LHCN-M2 (cell line): ENCODE measurements around the gene FBXL2. TPM values are rescaled to one million over a fixed set of nuclear protein-coding genes. Genes with fewer than 3 reads are reported as not detected.
A peak's percentile ranks its signal among the peaks of the same experiment; 100 is the strongest.

Experiments used
- DNase-seq: peaks from one replicate; pipeline ENCODE4 v3.0.0-alpha.2; 2012; ENCODE audit warnings: low read depth
- polyA plus RNA-seq: library from polyadenylated mRNA; unstranded; fragments of >200 nt; gene quantifications from one replicate; pipeline ENCODE4 v1.2.1, GENCODE V29; 2012; ENCODE audit warnings: missing spikeins
- total RNA-seq: library from RNA; depleted of rRNA; stranded (reverse); fragments of >200 nt; gene quantifications from 2 replicates; pipeline ENCODE4 v1.2.3, GENCODE V29; 2014; rRNA removed

FBXL2 gene, protein sequence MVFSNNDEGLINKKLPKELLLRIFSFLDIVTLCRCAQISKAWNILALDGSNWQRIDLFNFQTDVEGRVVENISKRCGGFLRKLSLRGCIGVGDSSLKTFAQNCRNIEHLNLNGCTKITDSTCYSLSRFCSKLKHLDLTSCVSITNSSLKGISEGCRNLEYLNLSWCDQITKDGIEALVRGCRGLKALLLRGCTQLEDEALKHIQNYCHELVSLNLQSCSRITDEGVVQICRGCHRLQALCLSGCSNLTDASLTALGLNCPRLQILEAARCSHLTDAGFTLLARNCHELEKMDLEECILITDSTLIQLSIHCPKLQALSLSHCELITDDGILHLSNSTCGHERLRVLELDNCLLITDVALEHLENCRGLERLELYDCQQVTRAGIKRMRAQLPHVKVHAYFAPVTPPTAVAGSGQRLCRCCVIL
- 21.9 and 27.8 TPM in 2 replicates for total RNA-seq
- polyA plus RNA-seq = 17.7 TPM

DNA sequence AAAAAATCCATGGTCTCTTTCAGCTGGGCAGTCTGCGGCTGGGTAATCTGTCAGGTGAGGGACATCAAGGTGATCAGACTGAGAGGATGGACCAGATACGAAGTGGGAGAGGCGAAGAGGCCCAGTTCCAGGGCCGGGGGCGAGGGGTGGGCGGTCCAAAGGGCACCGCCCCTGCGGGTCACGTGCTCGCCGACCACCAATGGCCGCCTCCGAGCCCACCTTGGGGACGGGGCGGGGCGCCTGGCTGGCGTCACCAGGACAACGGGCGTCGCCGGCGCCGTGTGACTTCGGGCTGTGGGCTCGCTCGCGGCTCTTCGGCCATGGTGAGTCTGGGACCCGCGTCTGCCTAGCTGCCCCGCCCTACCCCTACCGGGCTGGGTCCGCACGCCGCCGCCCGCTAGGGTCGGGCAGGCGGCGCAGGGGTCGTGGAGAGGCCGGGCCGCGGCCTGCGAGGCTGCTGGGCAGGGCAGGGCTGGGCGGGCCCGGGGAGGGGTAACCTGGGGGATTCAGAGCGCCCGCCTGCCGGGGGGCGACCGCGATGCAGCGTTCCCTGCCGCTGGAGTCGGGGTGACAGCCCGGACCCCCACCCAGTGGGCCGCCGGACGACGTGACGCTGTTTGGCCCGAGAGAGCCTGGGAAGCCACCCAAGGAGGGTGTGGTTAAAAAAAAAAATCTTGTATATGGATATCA is at the start of gene FBXL2:
Gene FBXL2 (plus strand): TSS at position 250 of the 690 bp plus-strand sequence. CDS start 71 bp downstream, at position 321.
- peak; percentile 68 for DNase-seq

DNA sequence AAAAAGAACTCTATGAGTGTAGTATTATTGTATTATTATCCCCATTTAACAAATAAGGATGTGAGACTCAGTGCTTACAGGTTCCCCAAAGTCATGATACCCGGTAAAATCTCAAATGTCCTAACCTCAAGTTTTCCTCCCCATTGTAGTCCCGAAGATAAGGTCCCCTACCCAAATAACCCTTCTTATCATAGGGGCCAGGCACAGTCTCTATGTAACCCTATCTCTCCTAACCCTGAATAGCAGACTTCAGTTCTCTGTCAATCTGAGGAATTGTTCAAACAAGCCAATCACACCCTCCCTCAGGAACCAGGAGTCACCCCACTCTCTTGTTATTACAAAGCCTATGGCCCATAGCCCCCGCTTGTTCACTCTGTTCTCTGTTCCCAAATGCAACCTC is 48.2 kb upstream of the FBXL2 start:
- DNase-seq = no peak

DNA sequence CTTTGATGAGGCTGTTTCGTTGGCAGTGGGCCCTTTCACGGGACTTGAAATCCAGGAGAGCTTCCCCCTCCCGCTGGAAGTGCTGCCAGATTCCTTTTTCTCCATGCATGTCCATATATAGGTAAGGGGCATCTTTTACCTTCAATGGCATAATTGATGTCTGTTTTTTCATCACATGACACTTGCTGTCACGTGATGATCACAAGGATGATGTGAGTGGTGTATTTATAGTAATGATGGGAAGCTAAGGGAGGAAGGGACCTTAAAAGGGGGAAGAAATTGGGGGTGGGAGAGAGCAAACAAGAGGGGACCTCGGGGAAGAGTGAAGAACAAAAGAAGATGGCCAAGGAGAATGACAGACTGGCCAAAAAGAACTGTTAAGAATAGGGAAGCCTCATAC is 47.3 kb upstream of the FBXL2 start:
- DNase-seq = no peak

DNA sequence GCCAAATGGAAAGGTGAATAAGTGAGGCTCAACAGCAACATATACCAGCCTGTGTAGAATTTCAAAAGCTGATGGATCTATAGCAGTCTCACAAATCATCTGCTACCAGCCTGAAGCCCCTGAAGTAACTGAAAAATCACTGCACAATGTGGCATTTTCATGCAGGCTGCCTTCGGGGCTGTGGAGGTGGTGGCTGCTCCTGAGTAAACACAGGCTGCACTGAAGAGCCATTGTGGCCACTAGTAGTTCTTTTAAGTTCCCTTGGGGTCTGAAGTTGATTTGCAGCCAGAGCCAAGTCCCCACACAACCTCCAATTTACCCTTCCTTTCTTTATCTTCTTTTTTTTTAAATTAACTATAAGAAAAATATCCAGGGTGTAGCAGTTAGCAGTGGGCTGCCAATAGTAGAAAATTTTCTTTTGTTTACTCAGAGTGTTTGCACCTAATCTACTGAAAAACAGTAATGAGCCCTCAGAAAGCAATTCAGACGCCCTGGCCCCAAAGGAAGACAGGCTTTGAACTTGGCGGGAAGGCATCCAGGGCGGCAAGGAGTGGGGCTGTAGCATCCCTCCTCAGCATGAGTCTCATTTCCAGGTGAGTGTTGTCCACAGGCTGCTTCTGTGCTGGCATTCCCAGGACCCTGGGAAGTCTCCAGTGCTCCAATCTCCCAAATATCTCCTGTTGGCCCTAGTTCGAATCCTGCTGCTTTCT is 45.3 kb upstream of the FBXL2 start:
- no peak for DNase-seq

DNA sequence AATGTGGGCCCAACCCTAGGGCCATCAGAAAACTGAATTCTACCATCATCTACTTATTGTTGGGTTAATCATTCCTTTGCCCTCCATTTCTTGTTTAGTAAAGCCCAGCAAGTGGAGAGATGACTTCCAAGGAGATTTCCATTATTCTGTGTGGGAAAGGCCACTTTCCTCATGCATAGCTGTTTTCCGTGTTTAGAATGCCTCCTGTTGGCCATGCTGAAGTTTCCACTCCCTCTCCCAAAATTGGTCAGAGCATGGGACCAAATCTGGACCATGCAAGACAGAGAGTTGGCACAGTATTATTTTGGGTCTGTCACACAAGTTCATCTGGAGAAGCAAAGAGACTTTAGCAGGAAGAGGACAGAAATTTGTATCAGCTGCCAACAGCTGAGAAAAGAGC is 43.4 kb upstream of the FBXL2 start:
- no peak for DNase-seq

DNA sequence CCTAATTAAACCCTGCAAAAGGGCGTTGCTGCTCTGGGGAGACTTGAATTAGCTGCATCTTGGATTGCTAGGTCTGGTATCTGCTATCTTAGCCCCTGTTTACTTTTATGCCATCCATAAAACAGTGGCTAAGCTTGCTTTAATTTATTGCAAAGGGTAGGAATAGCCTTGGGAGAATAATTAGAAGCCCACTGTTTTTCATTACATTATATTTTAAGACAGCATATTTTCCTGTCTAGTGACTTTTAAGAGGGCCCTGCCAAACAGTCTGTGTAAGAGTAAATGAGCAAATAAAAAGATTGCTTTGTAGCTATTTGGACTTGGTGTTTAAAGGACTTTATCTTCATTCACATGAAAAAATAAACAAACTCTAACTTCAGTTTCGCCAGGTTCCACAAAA is 41.2 kb upstream of the FBXL2 start:
- no peak for DNase-seq

DNA sequence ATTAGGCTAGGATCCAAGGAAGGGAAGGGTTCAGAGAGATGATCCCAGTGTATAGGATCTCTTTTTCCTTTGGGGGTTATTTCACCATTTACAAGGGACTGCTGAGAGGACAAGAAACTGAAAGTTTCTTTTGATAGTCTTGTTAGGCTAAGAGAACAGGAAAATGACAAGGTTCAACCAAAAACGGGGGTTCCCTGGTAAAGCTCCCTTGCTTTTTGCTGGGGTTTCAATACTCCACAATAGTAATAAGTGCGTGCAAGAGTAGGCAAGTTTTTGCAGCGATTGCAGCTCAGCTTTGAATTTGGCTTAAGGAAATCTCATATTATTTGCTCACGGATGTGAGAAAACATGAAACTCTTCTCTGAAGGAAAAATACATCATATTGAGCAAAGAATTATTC is 39.8 kb upstream of the FBXL2 start:
- DNase-seq = no peak

DNA sequence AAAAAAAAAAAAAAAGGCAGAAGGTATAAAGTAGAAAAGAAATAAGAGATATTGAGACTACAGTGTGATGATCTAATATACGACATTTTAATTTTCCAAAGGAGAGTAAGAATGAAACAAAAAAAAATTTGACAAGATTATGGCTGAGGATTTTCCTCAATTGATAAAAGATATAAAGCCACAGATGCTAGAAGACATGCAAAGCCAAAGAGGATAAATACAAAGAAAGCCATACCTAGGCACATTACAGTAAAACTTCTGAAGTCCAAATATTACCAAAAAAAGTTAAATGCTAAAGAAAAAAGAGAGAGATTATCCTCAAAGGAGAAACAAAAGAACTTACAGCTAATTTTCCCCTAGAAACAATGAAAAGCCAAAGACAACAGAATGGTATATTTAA is 38.3 kb upstream of the FBXL2 start:
- DNase-seq = no peak

DNA sequence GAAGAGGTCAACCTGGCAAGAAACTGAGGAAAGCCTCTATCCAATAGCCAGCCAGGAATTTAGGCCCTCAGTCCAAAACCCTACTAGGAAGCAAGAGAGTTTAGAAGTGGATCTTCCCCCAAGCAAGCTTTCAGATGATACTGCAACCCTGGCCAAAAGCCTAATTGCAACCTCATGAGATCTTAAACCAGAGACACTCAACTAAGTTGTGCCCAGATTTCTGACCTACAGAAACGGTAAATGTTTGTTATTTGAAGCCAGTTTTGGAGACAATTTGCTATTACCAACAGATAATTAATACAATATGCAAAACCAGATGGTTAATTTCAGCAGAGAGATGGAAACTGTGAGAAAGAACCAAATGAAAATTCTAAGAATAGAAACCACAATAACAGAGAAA is 37.0 kb upstream of the FBXL2 start:
- DNase-seq = no peak

DNA sequence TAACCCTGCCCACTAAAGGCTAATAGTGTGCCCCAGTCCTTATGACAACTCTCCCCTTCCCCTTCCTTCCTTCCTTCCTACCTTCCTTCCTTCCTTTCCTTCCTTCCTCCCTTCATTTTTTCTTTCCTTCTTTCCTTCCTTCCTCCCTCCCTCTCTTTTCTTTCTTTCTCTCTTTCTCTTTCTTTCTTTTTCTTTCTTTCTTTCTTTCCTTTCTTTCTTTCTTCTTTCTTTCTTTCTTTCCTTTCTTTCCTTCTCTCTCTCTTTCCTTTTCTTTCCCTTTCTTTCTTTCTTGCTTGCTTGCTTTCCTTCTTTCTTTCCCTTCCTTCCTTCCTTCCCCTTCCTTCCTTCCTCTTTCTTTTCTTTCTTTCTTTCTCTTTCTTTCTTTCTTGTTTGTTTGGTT is 30.5 kb upstream of the FBXL2 start:
- no peak for DNase-seq

DNA sequence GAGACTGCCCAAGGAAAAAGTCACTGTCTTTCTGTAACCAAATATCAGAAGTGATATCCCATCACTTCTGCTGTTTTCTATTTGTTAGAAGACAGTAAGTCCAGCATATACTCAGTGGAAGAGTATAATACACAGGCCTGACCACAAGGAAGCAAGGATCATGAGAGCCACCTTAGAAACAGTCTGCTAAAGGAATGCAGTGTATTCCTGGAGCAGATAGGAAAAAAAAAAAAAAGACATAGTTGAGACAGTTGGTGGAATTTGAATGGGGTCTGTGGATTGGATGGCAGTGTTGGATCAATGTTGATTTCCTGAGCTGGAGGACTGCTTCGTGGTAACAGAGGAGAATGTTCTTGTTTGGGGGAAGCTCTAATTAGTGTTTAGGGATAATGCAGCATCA is 26.5 kb upstream of the FBXL2 start:
- DNase-seq = peak; percentile 7

DNA sequence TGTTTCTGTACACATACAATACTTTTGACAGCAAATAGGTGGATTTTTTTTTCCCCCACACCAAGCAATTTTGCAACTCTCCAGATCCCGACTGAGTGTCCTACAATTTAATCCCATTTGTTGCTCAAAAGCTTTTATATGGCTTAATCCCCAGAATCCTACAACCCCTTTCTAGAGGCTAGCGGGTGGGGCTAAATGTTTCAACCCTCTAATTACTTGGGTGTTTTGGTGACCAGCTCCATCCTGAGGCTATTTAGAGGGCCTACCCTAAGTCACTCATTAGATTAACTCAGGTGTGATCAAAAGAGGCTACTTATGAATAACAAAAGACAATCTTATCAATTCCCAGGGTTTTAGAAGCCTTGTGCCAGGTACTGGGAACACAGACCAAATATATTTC is 21.0 kb upstream of the FBXL2 start:
- DNase-seq = no peak

DNA sequence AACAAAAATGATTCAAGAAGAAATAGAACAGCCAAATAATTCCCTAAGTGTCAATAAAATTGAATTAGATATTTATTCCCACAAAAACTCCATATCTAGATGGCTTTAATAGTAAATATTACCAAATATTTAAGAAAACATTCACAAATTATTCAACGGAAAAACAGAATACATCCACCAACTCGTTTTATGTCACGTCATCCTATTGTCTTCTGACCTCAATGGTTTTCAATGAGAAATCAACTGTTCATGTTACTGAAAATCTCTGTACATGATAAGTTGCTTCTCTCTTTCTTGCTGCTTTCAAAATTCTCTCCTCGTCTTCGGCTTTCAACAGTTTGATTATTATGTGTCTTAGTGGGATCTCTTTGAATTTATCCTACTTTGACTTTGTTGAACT is 17.1 kb upstream of the FBXL2 start:
- DNase-seq = no peak

DNA sequence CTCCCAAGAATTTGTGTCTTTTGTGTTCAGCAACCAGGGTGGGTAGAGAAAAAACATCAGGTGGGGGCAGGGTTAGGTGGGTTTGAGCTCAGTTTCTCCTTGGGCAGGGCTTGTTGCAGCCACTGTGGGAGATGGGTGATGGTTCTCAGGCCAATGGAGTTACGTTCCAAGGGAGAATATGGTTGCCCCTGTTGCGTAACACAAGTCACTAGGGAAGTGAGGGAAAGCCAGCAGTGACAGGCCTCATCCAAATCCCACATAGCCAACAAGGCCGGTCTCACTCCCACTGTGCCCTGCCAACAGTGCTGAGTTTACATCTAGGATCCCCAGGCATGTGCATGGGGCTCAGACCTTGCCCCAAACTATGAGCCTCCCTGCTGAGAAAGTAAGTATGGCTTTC is 7.9 kb upstream of the FBXL2 start:
- no peak for DNase-seq

DNA sequence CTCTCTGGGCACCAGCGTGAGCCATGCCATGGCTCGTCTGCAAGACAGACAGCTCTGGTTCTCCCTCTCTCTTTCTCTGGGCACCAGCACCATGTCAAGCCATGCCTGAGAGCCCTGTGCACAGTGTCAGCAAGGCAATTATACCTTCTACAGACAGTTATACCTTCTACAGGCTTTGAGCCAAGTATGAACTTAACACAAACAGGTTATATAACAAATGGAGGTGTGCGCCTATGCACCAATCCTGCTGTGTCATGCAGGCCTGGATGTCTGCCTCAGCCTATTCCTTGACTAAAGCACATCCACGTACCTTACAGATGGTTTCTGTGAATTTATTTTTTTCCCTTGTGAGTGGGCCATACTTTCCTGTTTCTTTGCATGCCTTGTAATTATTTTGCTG is 5.9 kb upstream of the FBXL2 start:
- no peak for DNase-seq

DNA sequence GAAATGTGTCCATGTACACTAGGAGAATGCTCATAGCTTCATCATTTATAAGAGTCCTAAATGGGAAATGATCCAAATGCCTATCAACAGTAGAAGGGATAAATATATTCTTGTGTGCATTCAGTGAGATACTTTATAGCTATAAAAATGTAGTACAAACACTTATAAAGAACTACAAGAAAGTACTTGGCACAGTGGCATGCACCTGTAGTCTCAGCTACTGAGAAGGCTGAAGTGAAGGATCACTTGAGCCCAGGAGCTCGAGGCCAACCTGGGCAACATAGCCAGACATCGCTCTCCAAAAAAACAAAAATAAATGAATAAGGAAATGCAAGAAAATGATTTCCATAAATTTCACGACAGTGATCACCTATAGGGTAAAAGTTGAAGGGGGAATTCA is 3.6 kb upstream of the FBXL2 start:
- DNase-seq = no peak

DNA sequence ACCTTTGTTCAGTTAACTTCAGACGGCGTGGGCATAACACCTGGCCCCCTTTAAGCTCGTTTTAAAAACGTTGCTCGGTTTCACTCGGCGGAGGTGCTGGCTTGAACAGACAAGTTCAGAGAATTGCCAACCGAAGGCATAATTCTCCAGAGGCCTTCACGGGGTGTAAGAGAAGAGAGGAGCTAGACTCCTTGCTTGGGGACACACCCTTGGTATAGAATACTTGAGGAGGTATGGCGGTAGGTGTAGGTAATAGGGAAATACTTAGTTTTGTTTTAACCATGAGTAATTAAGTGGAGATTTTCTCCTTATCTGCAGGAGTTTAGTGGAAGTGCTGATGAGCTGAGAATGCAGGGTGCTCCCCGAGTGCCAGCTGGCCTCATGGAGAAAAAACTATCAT is 921 bp downstream of the FBXL2 start:
- peak; percentile 29 for DNase-seq

DNA sequence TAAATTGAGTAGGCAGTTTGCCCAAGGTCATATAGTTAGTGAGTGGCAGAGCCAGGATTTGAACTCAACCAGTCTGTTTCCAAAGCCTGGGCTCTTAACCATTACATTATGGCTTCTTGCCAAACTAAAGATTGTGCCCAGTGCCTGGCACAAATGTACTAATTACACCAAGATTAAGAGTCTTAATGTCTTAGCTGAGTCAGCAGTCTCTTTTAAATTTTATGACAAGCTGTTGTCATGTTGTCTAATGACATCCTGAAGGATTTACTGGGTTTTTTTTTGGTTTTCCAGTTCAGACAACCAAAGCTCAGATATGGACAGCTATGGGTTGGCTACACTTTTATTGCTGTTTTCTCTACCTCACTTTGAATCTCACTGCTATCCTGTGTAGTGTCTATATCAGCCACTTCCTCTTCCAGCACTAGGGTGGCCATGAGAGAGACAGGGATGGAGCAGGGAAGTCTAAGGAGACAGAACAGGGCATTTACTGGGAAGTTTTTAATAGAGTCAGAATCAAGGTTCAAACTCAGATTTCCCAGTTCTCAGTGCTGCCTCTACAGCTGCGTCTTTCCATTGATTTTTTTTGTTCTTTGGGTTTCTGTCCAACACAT is 10.5 kb downstream of the FBXL2 start:
- DNase-seq = no peak

DNA sequence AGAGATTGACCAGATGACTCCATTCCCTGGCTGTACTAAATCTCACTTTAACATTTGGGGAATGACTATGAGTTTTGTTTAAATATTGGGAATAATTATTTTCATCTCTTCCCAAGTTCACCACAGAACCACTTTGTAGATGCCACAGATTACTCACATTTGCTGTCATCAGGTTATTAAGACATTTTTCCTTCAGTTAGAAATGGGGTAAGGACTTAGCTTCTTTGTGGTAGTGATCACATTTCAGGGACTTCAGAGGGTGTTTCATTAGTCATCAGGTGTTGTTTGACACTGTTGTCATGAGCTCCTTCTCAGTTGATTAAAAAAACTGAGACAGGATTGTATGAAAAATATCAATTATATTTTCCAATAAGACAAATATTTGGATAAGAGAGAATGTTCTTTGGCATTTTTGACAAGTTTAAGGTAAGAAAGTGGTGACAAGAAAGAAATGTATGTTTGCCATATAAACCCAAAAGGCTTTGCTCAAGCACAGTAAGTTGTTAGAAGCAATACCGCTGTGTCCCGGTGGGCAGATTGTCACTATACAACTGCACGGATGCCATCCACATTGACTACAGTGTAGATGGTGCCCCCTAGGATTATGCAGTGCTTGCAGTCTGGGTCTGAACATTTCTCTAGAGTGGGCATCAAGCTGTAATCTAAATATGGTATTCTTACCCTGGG is 22.3 kb downstream of the FBXL2 start:
- peak; percentile 96 for DNase-seq

DNA sequence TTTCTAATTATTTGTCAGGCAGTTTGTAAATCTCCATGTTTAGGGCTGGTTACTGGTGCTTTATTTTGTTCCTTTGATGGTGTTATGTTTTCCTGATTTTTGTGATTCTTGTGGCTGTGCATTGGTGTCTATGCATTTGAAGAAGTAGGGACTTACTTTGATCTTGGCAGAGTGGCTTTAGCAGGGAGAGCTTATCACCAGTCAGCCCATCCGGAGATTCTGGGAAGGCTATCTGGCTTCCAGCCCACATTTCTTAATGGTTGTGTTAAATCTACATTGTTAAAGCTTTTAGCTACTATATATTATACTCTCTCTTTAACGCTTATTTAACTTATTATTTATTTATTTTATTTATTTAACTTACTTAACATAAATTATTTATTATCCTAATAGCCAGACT is 35.1 kb downstream of the FBXL2 start:
- no peak for DNase-seq

DNA sequence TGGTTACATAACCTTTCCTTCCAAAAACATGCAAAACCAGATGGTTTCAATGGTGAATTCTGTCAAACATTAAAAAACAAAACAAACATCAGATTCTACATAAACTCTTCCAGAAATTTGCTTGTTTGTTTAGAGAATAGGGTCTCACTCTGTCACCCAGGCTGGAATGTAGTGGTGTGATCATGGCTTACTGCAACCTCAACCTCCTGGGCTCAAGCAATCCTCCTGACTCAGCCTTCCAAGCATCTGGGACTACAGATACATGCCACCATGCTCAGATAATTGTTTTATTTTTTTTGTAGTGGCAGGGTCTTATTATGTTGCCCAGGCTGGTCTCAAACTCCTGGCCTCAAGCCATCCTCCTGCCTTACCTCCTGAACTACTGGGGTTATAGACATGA is 36.1 kb downstream of the FBXL2 start:
- peak; percentile 47 for DNase-seq

DNA sequence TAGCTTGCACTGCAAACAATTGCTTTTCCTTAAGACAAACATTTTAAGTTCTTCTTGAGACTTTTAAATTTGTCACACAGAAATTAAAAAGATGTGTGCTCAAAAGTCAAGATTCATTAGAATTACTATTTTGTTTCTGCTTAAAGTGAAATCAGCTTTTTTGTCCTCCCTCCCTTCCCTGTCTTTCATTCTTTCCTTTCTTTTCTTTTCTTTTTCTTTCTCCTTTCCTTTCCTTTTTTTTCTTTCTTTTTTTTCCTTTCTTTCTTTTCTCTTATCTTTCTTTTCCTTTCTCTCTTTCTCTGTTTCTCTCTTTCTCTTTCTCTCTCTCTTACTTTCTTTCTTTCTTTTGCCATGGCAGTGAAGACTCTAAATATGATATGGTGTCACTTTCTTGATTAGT is 37.8 kb downstream of the FBXL2 start:
- no peak for DNase-seq
